ENCODE results near the gene TREML4.

TREML4 gene, protein sequence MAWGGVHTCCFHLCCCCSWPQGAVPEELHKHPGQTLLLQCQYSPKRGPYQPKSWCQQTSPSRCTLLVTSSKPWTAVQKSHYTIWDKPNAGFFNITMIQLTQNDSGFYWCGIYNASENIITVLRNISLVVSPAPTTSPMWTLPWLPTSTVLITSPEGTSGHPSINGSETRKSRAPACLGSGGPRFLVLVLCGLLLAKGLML

DNA sequence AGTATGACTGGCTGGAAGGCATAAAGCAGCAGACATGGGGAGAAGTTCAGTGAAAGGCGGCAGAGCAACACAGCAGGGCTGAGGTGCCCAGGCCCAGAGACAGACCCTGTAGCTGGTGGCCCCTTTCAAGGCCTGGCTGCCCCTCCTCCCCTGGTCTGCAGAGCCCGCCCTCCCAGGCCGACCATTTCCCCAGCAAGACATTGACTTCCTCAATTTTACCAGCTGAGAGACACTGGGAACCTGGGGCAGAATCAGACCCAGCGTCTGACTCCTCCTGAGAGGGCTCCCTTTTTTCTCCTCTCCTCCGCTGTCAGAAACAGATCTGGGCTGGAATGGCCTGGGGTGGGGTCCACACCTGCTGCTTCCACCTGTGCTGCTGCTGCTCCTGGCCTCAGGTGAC is at the start of gene TREML4:
Gene TREML4, plus strand, starts transcription at position 254 of the 400 bp plus-strand sequence. Its CDS starts 79 bp downstream, at position 333.
- TF ChIP-seq, protein P1, sequence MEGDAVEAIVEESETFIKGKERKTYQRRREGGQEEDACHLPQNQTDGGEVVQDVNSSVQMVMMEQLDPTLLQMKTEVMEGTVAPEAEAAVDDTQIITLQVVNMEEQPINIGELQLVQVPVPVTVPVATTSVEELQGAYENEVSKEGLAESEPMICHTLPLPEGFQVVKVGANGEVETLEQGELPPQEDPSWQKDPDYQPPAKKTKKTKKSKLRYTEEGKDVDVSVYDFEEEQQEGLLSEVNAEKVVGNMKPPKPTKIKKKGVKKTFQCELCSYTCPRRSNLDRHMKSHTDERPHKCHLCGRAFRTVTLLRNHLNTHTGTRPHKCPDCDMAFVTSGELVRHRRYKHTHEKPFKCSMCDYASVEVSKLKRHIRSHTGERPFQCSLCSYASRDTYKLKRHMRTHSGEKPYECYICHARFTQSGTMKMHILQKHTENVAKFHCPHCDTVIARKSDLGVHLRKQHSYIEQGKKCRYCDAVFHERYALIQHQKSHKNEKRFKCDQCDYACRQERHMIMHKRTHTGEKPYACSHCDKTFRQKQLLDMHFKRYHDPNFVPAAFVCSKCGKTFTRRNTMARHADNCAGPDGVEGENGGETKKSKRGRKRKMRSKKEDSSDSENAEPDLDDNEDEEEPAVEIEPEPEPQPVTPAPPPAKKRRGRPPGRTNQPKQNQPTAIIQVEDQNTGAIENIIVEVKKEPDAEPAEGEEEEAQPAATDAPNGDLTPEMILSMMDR (IDR thresholded peaks at IDR 0.05; ENCODE audit: extremely low read depth, insufficient read depth, missing control alignments), result no peak
- DNase-seq (ENCODE audit: low spot score), result no peak
- in situ Hi-C loops (cut with MboI; ENCODE audit: low pct_unique_long_range_greater_than_20kb, low sequenced_read_pairs, unreplicated experiment), result no loop called here

DNA sequence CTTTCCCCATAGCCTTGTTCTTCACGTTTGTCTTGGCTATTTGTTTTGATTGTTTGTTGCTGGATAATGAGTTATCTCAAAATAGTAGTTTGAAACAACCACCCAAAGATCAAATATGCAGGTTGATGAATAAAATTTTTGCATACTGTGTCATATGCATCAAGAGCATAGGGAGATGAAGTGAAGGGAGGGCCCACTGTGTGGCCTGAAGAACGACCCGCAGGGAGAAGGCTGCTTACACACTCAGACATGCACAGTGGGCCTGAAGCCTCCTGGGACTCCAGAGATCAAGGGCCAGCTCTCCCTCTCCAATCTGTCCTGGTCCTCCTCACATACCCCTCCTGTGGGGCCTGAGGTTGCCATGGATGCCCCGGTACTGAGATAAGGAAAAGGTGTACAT is 49.0 kb upstream of the TREML4 start:
- in situ Hi-C loops (cut with MboI; ENCODE audit: low pct_unique_long_range_greater_than_20kb, low sequenced_read_pairs, unreplicated experiment), result no loop called here
- TF ChIP-seq, protein P1 (IDR thresholded peaks at IDR 0.05; ENCODE audit: extremely low read depth, insufficient read depth, missing control alignments), result no peak
- DNase-seq (ENCODE audit: low spot score), result no peak

DNA sequence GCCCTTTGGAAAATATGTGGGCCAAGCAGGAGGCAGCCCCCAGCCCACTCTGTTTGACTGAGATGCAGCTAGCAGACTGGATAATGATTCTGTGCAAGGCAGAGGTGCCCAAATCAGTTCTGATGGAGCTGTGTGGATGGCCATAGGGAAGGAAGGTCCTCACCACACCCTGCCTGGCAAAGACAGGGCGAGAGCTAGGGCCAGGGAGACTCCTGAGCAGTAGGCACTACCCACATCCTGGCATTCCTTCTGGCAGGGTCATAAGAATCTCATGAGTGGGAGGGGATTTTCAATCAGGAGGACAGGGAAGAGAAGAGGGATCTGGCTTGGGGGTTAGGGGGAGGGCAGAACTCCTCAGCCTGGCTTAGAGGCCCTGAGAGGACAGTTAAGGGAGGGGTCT is 46.6 kb upstream of the TREML4 start:
- in situ Hi-C loops (cut with MboI; ENCODE audit: low pct_unique_long_range_greater_than_20kb, low sequenced_read_pairs, unreplicated experiment), result no loop called here
- TF ChIP-seq, protein P1 (IDR thresholded peaks at IDR 0.05; ENCODE audit: extremely low read depth, insufficient read depth, missing control alignments), result no peak
- no peak for DNase-seq (ENCODE audit: low spot score)

DNA sequence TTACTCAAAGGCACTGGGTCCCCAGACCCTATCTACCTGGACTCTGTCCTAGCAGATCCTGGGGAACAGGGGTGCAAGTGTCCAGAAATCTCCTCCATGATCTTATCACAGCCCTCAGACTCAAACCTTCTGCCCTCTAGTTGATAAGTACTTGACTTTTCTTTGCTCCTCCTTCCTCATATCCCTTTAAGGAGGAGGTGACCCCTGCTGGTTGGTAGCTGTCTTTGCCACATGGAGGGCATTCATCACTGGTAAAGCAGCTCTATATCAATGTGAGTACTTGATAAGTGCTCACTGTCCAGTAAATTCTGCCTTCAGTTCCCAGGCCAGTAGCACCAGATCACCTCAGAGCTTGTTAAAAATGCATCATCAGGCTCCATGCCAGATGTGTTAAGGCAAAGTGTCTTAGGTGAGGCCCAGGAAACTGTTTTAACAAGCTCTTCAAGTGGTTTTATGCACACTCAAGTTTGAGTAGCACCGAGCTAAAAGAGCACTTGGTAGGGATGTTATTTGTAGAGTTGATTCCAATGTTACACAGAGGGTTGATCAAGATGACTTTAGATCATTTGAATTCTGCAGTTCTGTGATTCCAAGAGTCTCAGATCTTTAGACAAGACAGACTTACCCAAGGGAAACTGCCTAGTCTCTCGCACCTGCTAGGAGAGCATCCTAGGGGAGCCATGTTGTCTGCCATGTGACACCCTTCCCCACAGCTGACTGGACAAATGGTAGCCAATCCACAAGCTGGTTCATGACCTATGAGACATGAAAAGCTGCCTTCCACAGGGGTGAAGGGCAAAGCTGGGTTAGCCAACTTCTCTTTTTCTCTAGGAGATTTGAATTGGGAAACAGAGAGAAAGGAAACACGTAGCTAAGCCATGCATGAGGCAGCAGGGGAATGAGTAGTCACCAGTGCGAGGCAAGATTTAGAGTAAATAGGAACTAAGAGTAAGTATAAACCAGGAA is 45.8 kb upstream of the TREML4 start:
- DNase-seq (ENCODE audit: low spot score), result peak; percentile 70

DNA sequence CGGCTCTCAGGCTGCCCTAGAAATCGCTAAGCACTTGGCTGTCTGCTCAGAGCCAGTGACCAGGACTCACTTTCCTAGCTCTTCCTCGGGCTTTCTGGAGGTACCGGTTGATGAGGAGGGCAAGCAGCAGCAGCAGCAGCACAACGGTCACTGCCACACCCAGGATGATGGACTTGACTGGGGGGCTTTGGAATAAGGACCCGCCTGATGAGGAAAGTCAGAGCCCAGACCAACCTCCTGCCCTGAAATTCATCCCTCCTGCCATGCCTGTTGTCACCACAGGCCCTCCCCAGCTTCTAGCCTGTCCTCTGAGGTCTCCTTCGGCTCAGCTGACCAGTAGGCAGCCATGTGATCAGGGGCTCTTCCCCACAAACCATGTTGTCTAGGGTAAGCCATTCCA is 43.4 kb upstream of the TREML4 start:
- in situ Hi-C loops (cut with MboI; ENCODE audit: low pct_unique_long_range_greater_than_20kb, low sequenced_read_pairs, unreplicated experiment), result no loop called here
- TF ChIP-seq, protein P1 (IDR thresholded peaks at IDR 0.05; ENCODE audit: extremely low read depth, insufficient read depth, missing control alignments), result no peak
- DNase-seq (ENCODE audit: low spot score), result no peak

More for the DNA sequence above, 45.8 kb upstream of the TREML4 start:
- in situ Hi-C loops (cut with MboI; ENCODE audit: low pct_unique_long_range_greater_than_20kb, low sequenced_read_pairs, unreplicated experiment), result no loop called here
- TF ChIP-seq, protein P1 (IDR thresholded peaks at IDR 0.05; ENCODE audit: extremely low read depth, insufficient read depth, missing control alignments), result peak; percentile 64

DNA sequence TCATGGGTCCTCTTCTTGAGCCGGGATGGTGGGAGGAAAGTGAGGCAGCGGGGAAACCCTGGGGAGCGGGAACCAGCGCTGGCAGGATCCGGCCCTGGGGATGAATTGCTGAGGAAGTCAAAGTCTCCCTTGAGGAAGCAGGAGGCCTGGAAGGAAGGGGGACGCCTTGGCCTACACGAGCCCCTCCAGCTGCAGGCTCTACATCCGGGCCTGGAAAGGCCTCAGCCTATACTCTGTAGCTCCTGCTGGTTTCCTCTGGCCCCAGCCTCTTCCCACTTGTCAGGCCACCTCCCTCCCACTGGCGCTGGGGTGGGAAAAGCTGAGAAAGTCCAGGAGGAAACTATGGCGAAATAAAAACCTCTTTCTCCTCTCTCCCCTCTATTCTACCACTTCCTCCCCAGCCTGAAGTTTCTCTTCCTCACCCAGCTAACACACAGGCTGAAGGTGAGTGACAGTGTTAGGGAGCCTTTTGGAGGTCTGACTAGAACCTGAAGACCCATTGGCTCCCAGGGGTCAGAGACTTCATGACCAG is 42.1 kb upstream of the TREML4 start:
- TF ChIP-seq, protein P1 (IDR thresholded peaks at IDR 0.05; ENCODE audit: extremely low read depth, insufficient read depth, missing control alignments), result no peak
- DNase-seq (ENCODE audit: low spot score), result no peak
- in situ Hi-C loops (cut with MboI; ENCODE audit: low pct_unique_long_range_greater_than_20kb, low sequenced_read_pairs, unreplicated experiment), result no loop called here

All from GM13977 (cell line).